Gastroesophageal sphincter (tissue), 3 donors: Measurements from ENCODE around the gene P2RX4.

ENCODE experiments used
- POLR2A ChIP-seq, 2 donors: fragments of 450-650 bp; IDR thresholded peaks; one replicate each; pipeline ENCODE4 v1.6.1; 2017; ENCODE audit warnings: antibody characterized with exemption in 2 of 2, mild to moderate bottlenecking in 2 of 2, moderate library complexity in 1 of 2
- POLR2AphosphoS5 ChIP-seq: sonication (generic); formaldehyde crosslinking; IDR thresholded peaks from one replicate; pipeline ENCODE4 v1.6.1; 2017; ENCODE audit warnings: antibody characterized with exemption
- TF ChIP-seq, protein P1 (sequence below), 4 experiments: fragments of 200-600 bp in 2 of 4; fragments of 450-650 bp in 2 of 4; sonication (generic) in 1 of 4; IDR thresholded peaks; one replicate each; pipeline ENCODE4 v1.5.1; 2017 to 2019; ENCODE audit warnings: antibody characterized with exemption in 4 of 4, mild to moderate bottlenecking in 2 of 4, moderate library complexity in 2 of 4

DNA sequence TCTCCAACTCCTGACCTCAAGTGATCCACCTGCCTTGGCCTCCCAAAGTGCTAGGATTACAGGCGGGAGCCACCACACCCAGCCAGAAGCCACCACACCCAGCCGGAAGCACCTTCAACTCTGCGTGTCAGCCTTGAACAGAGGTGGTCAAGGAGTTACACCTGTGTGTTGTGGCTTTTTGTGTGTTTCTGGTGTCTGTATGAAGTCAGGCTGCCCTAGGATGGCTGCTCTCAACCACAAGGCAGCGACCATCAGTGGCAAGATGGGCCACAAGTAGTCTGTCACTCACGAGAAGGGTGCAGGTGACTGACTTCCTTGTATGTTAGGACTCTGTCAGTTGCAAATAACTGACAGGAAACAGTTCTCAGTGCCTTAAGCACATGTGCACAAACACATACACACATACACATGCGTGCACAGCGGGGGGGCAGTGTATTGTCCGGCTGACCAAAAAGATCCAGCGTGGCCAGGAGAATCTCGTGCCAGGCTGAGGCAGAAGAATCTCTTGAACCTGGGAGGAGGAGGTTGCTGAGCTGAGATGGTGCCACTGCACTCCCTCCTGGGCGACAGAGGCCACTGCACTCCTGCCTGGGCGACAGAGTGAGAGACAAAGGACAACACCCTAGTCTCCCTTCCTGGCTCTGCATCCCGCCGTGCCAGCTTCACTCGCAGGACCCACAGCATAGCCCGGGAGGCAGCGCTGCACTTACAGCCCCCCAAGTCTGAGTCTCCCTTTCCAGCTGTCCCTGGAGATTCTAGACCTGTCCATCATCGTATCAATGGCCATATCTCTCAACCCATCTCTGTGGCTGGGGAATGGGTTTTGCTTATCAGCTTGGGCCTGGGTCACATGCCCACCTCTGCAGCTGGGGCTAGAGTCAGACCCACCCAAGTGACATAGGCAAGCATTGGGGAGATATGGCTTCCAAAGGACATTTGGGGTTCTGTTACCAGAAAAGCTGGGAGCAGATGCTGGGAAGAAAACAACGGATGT, 13.7 kb downstream of the P2RX4 start:
- TF ChIP-seq, protein P1, sequence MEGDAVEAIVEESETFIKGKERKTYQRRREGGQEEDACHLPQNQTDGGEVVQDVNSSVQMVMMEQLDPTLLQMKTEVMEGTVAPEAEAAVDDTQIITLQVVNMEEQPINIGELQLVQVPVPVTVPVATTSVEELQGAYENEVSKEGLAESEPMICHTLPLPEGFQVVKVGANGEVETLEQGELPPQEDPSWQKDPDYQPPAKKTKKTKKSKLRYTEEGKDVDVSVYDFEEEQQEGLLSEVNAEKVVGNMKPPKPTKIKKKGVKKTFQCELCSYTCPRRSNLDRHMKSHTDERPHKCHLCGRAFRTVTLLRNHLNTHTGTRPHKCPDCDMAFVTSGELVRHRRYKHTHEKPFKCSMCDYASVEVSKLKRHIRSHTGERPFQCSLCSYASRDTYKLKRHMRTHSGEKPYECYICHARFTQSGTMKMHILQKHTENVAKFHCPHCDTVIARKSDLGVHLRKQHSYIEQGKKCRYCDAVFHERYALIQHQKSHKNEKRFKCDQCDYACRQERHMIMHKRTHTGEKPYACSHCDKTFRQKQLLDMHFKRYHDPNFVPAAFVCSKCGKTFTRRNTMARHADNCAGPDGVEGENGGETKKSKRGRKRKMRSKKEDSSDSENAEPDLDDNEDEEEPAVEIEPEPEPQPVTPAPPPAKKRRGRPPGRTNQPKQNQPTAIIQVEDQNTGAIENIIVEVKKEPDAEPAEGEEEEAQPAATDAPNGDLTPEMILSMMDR (IDR thresholded peaks at IDR 0.05), result no peak
- no peak for TF ChIP-seq POLR2A (IDR thresholded peaks at IDR 0.05)
- no peak for TF ChIP-seq POLR2AphosphoS5
